H9 (cell line): ENCODE results near the gene ACOXL. TPM values are rescaled to one million over a fixed set of nuclear protein-coding genes. Genes with fewer than 3 reads are reported as not detected.

ENCODE experiments used
- DNase-seq: peaks from one replicate; pipeline ENCODE4 v3.0.0-alpha.2; 2017
- H2AFZ ChIP-seq: one replicate; pipeline ENCODE4 v1.6.1; 2013; ENCODE audit warnings: mild to moderate bottlenecking, low read length, control low read depth, moderate library complexity
- H2AK5ac ChIP-seq: 2 replicates; pipeline ENCODE4 v1.6.1; 2013; ENCODE audit warnings: low read length, control low read depth, mixed read lengths; ENCODE audit not compliant: insufficient read length
- H2BK120ac ChIP-seq: one replicate; pipeline ENCODE4 v1.6.1; 2013; ENCODE audit warnings: low read depth, mild to moderate bottlenecking, low read length, control low read depth, inconsistent platforms; ENCODE audit not compliant: poor library complexity, severe bottlenecking
- H2BK12ac ChIP-seq: 2 replicates; pipeline ENCODE4 v1.6.1; 2013; ENCODE audit warnings: low read length, control low read depth, mixed read lengths, low read depth; ENCODE audit not compliant: insufficient read length
- H2BK15ac ChIP-seq: 2 replicates; pipeline ENCODE4 v1.6.1; 2013; ENCODE audit warnings: low read depth, low read length, control low read depth
- H2BK20ac ChIP-seq: one replicate; pipeline ENCODE4 v1.6.1; 2013; ENCODE audit warnings: low read depth, mild to moderate bottlenecking, low read length, control low read depth, inconsistent platforms; ENCODE audit not compliant: poor library complexity, severe bottlenecking
- H2BK5ac ChIP-seq: 2 replicates; pipeline ENCODE4 v1.6.1; 2013; ENCODE audit warnings: low read length, control low read depth, mixed read lengths; ENCODE audit not compliant: insufficient read length
- H3K14ac ChIP-seq: 2 replicates; pipeline ENCODE4 v1.6.1; 2013; ENCODE audit warnings: low read length, control low read depth; ENCODE audit not compliant: insufficient read depth
- H3K18ac ChIP-seq: 2 replicates; pipeline ENCODE4 v1.6.1; 2013; ENCODE audit warnings: low read depth, mild to moderate bottlenecking, mixed read lengths, low read length, control low read depth; ENCODE audit not compliant: insufficient read length
- H3K23ac ChIP-seq: 2 replicates; pipeline ENCODE4 v1.6.1; 2013; ENCODE audit warnings: low read length, control low read depth, mixed read lengths, low read depth; ENCODE audit not compliant: insufficient read length
- H3K23me2 ChIP-seq: 2 replicates; pipeline ENCODE4 v1.6.1; 2013; ENCODE audit warnings: low read depth, mild to moderate bottlenecking, mixed read lengths, low read length, control low read depth; ENCODE audit not compliant: insufficient read length, poor library complexity, severe bottlenecking
- H3K27ac ChIP-seq: 2 replicates; pipeline ENCODE4 v1.5.1; 2013; ENCODE audit warnings: low read length, control low read depth, mixed read lengths, low read depth; ENCODE audit not compliant: insufficient read length
- H3K27me3 ChIP-seq: 2 replicates; pipeline ENCODE4 v1.6.1; 2013; ENCODE audit warnings: low read length, control low read depth, inconsistent platforms; ENCODE audit not compliant: insufficient read depth
- H3K4ac ChIP-seq: 2 replicates; pipeline ENCODE4 v1.6.1; 2013; ENCODE audit warnings: low read depth, mild to moderate bottlenecking, control low read depth, inconsistent platforms, low read length, moderate library complexity
- H3K4me1 ChIP-seq: 2 replicates; pipeline ENCODE4 v1.6.1; 2013; ENCODE audit warnings: low read length, control low read depth, inconsistent platforms; ENCODE audit not compliant: insufficient read depth
- H3K4me2 ChIP-seq: 2 replicates; pipeline ENCODE4 v1.6.1; 2013; ENCODE audit warnings: low read length, control low read depth, mixed read lengths; ENCODE audit not compliant: insufficient read length, insufficient read depth
- H3K56ac ChIP-seq: 2 replicates; pipeline ENCODE4 v1.6.1; 2013; ENCODE audit warnings: low read depth, mild to moderate bottlenecking, mixed read lengths, low read length, control low read depth; ENCODE audit not compliant: insufficient read length
- H3K79me1 ChIP-seq: 2 replicates; pipeline ENCODE4 v1.6.1; 2013; ENCODE audit warnings: low read depth, mild to moderate bottlenecking, moderate library complexity, low read length, control low read depth, inconsistent platforms; ENCODE audit not compliant: insufficient read depth, poor library complexity, severe bottlenecking
- H3K79me2 ChIP-seq: 2 replicates; pipeline ENCODE4 v1.6.1; 2013; ENCODE audit warnings: low read length, control low read depth, inconsistent platforms; ENCODE audit not compliant: insufficient read depth
- H3K9ac ChIP-seq: 2 replicates; pipeline ENCODE4 v1.6.1; 2013; ENCODE audit warnings: low read length, control low read depth, mixed read lengths; ENCODE audit not compliant: insufficient read length; ENCODE audit errors: extremely low read depth
- H3K9me3 ChIP-seq: one replicate; pipeline ENCODE4 v1.6.1; 2013; ENCODE audit warnings: low read depth, low read length, inconsistent platforms; ENCODE audit not compliant: control insufficient read depth
- H3T11ph ChIP-seq: one replicate; pipeline ENCODE4 v1.6.1; 2013; ENCODE audit warnings: mild to moderate bottlenecking, low read length, control low read depth, inconsistent platforms
- H4K20me1 ChIP-seq: one replicate; pipeline ENCODE4 v1.6.1; 2013; ENCODE audit not compliant: control insufficient read depth, insufficient read length, insufficient read depth
- H4K5ac ChIP-seq: 2 replicates; pipeline ENCODE4 v1.6.1; 2013; ENCODE audit warnings: low read depth, mild to moderate bottlenecking, mixed read lengths, low read length, control low read depth; ENCODE audit not compliant: insufficient read length
- H4K8ac ChIP-seq: replicated peaks from 2 replicates; pipeline ENCODE4 v1.6.1; 2013; ENCODE audit warnings: low read length, control low read depth, mixed read lengths, low read depth; ENCODE audit not compliant: insufficient read length
- H4K91ac ChIP-seq: 2 replicates; pipeline ENCODE4 v1.6.1; 2013; ENCODE audit warnings: low read depth, mild to moderate bottlenecking, moderate library complexity, mixed read lengths, low read length, control low read depth; ENCODE audit not compliant: insufficient read length
- H3K27ac Mint-ChIP-seq, 3 experiments: 2 replicates in 2 of 3; 3 replicates in 1 of 3; pipeline ENCODE4 v1.8.0; 2020 to 2021; ENCODE audit warnings: mixed read lengths in 3 of 3, mild to moderate bottlenecking in 1 of 3, moderate library complexity in 1 of 3
- H3K27me3 Mint-ChIP-seq: 2 replicates; pipeline ENCODE4 v1.8.0; 2021; ENCODE audit warnings: low read depth, mild to moderate bottlenecking, moderate library complexity, mixed read lengths
- H3K36me3 Mint-ChIP-seq, 3 experiments: 2 replicates in 2 of 3; 3 replicates in 1 of 3; pipeline ENCODE4 v1.8.0; 2020 to 2021; ENCODE audit warnings: low read depth in 3 of 3, mixed read lengths in 3 of 3; ENCODE audit not compliant: insufficient read depth in 1 of 3
- H3K4me1 Mint-ChIP-seq, 2 experiments: 2 replicates each; pipeline ENCODE4 v1.8.0; 2020; ENCODE audit warnings: mixed read lengths in 2 of 2
- H3K4me3 Mint-ChIP-seq, 2 experiments: 2 replicates in 1 of 2; 3 replicates in 1 of 2; pipeline ENCODE4 v1.8.0; 2020 to 2021; ENCODE audit warnings: mild to moderate bottlenecking in 2 of 2, mixed read lengths in 2 of 2, moderate library complexity in 1 of 2
- H3K9me3 Mint-ChIP-seq, 2 experiments: 2 replicates in 1 of 2; 3 replicates in 1 of 2; pipeline ENCODE4 v1.8.0; 2020; ENCODE audit warnings: mild to moderate bottlenecking in 2 of 2, mixed read lengths in 2 of 2, moderate library complexity in 1 of 2
- CTCF ChIP-seq: fragments of 200-600 bp; sonication (generic); conservative IDR thresholded peaks from 3 replicates; pipeline ENCODE4 v1.8.0; 2021; ENCODE audit warnings: antibody characterized with exemption, mild to moderate bottlenecking
- WGBS: extraction: QIAGEN DNeasy Blood & Tissue Kit; methylation state at CpG from one replicate; pipeline ENCODE4 v1.1.7; 2013; ENCODE audit warnings: missing lambda C conversion rate, low lambda C conversion rate, mixed read lengths; ENCODE audit not compliant: insufficient read length; ENCODE audit errors: extremely low coverage; 5-methylcytosine and 5-hydroxymethylcytosine counted together
- total RNA-seq: library from RNA; stranded (reverse); gene quantifications from 2 replicates; pipeline ENCODE4 v1.2.1, GENCODE V29; 2021

ACOXL gene
- total RNA-seq, 1 experiment from 2014 or later, result 37.6 TPM

DNA sequence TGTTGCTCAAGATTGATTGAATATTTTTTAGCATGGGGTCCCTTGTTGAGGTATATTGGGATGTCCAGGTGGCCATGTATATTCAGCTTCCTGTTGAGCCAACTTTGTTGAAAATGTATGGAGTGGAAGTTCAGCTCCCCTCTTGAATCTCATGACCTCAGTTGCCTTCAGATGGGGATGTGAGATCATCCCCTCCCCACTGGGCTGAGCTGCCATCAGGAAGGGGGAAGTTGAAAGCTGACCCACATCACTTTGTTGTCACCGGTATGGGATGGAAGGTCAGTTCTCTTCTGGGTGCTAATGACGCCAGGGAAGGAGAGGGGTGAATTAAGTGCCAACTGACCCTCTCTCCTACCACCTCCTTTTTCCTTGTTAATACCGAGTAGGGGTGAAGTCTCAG lies 33.9 kb downstream of the ACOXL start:
- no peak overlapping the region for H3K18ac ChIP-seq
- WGBS, result no CpG with 5 or more reads among the region's 3 CpGs
- no peak overlapping the region for H3K4me3 Mint-ChIP-seq
- H3K27ac ChIP-seq, result no peak overlapping the region
- H3K79me1 ChIP-seq, result peaks cover 3% of the 10 kb centered on the region
- H2AFZ ChIP-seq, result no peak overlapping the region
- H3K9ac ChIP-seq, result no peak overlapping the region
- no peak overlapping the region for H3T11ph ChIP-seq
- H3K23me2 ChIP-seq, result no peaks in the 10 kb centered on the region
- H3K27me3 Mint-ChIP-seq, result no peaks in the 10 kb centered on the region
- H3K4me1 Mint-ChIP-seq, result peaks cover 46 to 47% of the 10 kb centered on the region in 2 experiments
- peaks cover 23 to 31% of the 10 kb centered on the region in 2 experiments for H3K9me3 Mint-ChIP-seq
- H4K8ac ChIP-seq, result no peak overlapping the region
- no peak overlapping the region for H2BK15ac ChIP-seq
- H3K56ac ChIP-seq, result no peak overlapping the region
- H2BK120ac ChIP-seq, result no peak overlapping the region
- no peak overlapping the region for H3K4me2 ChIP-seq
- no peak overlapping the region for H2BK5ac ChIP-seq
- no peaks in the 10 kb centered on the region for H3K9me3 ChIP-seq
- no peak overlapping the region for H4K91ac ChIP-seq
- H3K79me2 ChIP-seq, result peaks cover 2% of the 10 kb centered on the region; the same call in 1 of the 2 replicates
- H2BK12ac ChIP-seq, result no peak overlapping the region
- H3K27me3 ChIP-seq, result no peaks in the 10 kb centered on the region
- no peak overlapping the region for H2BK20ac ChIP-seq
- no peak overlapping the region for H4K5ac ChIP-seq
- H3K4me1 ChIP-seq, result peaks cover 8% of the 10 kb centered on the region; the same call in 1 of the 2 replicates
- peaks cover 34 to 59% (median 41%) of the 10 kb centered on the region in 3 experiments for H3K36me3 Mint-ChIP-seq
- H3K27ac Mint-ChIP-seq, result no peak overlapping the region
- DNase-seq, result no peak
- H3K14ac ChIP-seq, result no peak overlapping the region
- TF ChIP-seq CTCF, result no peak
- no peak overlapping the region for H3K4ac ChIP-seq
- no peak overlapping the region for H3K23ac ChIP-seq
- no peak overlapping the region for H2AK5ac ChIP-seq
- no peaks in the 10 kb centered on the region for H4K20me1 ChIP-seq
